ENCODE data around the gene H6PD.
A peak's percentile ranks its signal among the peaks of the same experiment; 100 is the strongest.

H6PD gene

GRCh38 chr1:9303916-9304315 lies 69.3 kb downstream of the H6PD start:
- intact Hi-C loops (cut with DNase I), result no loop called here
- no peak for DNase-seq

GRCh38 chr1:9305216-9305615 lies 70.6 kb downstream of the H6PD start:
- intact Hi-C loops (cut with DNase I), result no loop called here
- no peak for DNase-seq

- intact Hi-C loops (cut with DNase I), result no loop called here
- DNase-seq, result no peak
Observed at GRCh38 chr1:9306006-9306405, 71.4 kb downstream of the H6PD start.

GRCh38 chr1:9307303-9307702 lies 72.7 kb downstream of the H6PD start:
- intact Hi-C loops (cut with DNase I), result no loop called here
- no peak for DNase-seq

GRCh38 chr1:9308236-9308785 lies 73.7 kb downstream of the H6PD start:
- intact Hi-C loops (cut with DNase I), result no loop called here
- DNase-seq, result no peak

- DNase-seq, result no peak
- intact Hi-C loops (cut with DNase I), result no loop called here
Observed at GRCh38 chr1:9309080-9309479, 74.5 kb downstream of the H6PD start.

- DNase-seq, result no peak
Observed at GRCh38 chr1:9309991-9310390, 75.4 kb downstream of the H6PD start.

GRCh38 chr1:9311029-9311428 lies 76.5 kb downstream of the H6PD start:
- intact Hi-C loops (cut with DNase I), result no loop called here
- peak in 33 of 42 donors; percentile 30 to 81 (median 62) for DNase-seq

More at GRCh38 chr1:9309991-9310390, 75.4 kb downstream of the H6PD start:
- intact Hi-C loops (cut with DNase I), result no loop called here

GRCh38 chr1:9311479-9311878 lies 76.9 kb downstream of the H6PD start:
- intact Hi-C loops (cut with DNase I), result no loop called here
- DNase-seq, result no peak

GRCh38 chr1:9312168-9312720 lies 77.7 kb downstream of the H6PD start:
- no peak for DNase-seq

GRCh38 chr1:9313576-9313975 lies 79.0 kb downstream of the H6PD start:
- DNase-seq, result no peak
- intact Hi-C loops (cut with DNase I), result no loop called here

More at GRCh38 chr1:9312168-9312720, 77.7 kb downstream of the H6PD start:
- intact Hi-C loops (cut with DNase I), result no loop called here

- intact Hi-C loops (cut with DNase I), result no loop called here
- no peak for DNase-seq
Observed at GRCh38 chr1:9314111-9314510, 79.5 kb downstream of the H6PD start.

GRCh38 chr1:9314711-9315379 lies 80.3 kb downstream of the H6PD start:
- intact Hi-C loops (cut with DNase I), result no loop called here

GRCh38 chr1:9315411-9316079 lies 81.0 kb downstream of the H6PD start:
- DNase-seq, result peak in 4 of 42 donors; percentile 45 to 65 (median 55)
- intact Hi-C loops (cut with DNase I), result no loop called here

More at GRCh38 chr1:9314711-9315379, 80.3 kb downstream of the H6PD start:
- DNase-seq, result no peak

GRCh38 chr1:9316080-9316444 lies 81.5 kb downstream of the H6PD start:
- DNase-seq, result no peak
- intact Hi-C loops (cut with DNase I), result no loop called here

GRCh38 chr1:9316512-9316911 lies 81.9 kb downstream of the H6PD start:
- intact Hi-C loops (cut with DNase I), result no loop called here

GRCh38 chr1:9317072-9317471 lies 82.5 kb downstream of the H6PD start:
- no peak for DNase-seq
- intact Hi-C loops (cut with DNase I), result no loop called here

More at GRCh38 chr1:9316512-9316911, 81.9 kb downstream of the H6PD start:
- DNase-seq, result no peak

GRCh38 chr1:9317591-9318417 lies 83.2 kb downstream of the H6PD start:
- intact Hi-C loops (cut with DNase I), result no loop called here
- peak in 29 of 42 donors; percentile 23 to 77 (median 45) for DNase-seq

- intact Hi-C loops (cut with DNase I), result no loop called here
- no peak for DNase-seq
Observed at GRCh38 chr1:9319208-9319788, 84.7 kb downstream of the H6PD start.
